GM18520 (cell line): Measurements from ENCODE around the gene KCNG4.

Experiments
- ATAC-seq: cut with Tn5 transposase; IDR thresholded peaks from one replicate; pipeline ENCODE4 v1.9.1; 2021; ENCODE audit not compliant: unreplicated experiment

KCNG4 gene

DNA sequence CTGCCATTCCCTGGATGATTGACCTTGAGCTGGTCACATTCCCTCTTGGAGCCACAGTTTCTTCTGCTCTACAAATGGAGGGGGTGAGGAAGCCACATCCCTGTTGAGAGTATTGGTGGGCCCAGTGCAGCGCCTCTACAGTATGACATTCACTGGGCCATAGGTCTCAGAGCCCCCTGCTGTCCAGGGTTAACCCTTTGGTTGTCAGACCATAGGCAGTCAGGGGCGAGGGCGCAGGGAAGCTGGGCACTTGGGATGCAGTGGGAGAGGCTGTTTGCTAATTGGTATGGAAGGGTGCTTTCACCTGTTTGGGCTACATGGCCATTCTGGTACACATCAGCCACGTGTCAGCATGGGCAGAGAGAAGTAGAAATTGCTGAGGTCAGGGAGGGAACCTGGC is 27.6 kb upstream of the KCNG4 start:
- ATAC-seq: no peak

GRCh38 chr16:84266451-84266850 is 26.6 kb upstream of the KCNG4 start:
- no peak for ATAC-seq

DNA sequence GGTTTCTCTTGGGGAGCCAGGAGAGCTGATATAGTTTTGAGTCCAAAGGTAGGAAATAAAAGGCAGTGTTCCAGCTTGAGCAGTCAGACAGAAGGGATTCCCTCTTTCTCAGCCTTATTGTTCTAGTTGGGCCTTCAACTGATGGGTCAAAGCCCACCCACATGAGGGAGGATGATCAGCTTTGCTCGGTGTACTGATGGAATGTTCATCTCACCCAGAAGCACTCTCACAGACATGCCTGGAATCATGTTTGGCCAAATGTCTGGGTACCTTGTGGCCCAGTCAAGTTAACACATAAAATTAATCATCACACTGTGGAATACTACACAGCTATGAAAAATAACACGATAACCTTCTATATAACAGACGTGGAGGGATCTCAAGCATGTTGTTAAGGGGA is 23.1 kb upstream of the KCNG4 start:
- no peak for ATAC-seq

DNA sequence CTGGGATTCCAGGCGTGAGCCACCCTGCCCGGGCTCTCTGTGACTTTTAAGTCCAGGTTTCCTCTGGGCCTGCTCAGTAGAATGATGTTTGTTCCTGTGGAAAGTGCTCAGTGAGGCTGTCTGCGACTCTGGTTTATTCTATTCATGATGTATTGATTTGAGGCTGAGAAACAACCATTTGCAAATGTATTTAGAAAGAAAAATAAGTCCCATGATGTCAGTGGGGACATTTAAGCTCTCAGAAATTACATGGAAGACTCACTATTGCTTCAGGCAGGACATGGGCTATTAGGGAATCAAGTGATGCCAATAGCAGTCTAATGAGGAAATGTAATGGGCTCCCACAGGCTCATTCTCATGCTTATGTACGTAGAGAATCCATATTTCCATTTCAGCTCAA is 22.2 kb upstream of the KCNG4 start:
- ATAC-seq: no peak

DNA sequence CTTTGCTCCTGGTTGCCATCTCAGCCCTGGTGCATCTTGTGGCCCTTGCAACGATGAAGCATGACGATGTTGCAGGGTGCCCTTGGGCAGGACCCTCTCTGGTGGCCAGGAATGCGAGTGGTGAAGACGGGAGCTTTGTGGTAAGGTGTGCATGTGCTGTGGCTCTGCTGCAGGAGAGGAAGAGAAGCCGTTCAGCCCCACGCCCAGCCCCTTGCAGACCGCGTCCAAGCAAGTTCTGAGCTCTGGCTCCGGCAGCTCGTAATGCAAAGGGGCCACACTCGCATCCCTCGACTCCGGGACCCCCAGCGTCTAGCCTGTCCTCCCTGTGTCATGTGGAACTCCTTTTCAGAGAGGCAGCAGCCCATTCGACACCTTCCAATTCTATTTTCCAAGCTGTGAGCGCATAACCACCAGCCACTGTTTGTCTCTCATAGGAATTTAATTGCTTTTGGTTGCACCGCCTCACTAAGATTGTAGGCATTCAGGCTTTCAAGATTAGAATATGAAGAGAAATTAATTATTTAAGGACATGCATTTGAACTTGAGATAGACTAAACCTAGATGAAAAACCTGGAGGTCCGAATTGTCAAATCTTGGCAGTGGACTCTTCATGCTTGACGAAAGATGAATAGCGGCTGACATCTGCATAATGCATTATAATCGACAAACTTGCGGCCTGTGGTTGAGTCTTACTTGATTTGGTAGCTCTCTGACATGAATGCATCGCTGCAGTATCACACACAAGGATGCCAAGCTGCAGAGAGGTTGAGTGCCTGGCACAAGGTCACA is 21.1 kb upstream of the KCNG4 start:
- no peak for ATAC-seq

DNA sequence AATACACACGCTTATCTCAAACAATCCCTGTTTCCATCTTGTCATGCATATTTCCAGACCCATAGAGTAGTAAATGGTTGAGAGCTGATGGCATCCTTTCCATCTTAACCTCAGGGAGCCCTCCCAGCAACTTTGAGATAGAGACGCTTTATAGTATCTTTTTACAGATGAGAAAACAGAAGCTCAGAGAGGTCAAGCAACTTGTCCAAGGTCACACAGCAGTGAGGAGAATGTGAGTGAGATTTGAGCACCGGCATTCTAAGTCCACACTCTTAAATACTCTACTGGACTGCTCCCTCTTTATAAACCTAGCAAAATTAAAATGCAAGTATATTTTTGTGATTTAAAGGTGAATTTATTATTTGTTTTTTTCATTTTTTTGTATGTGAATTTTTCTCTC is 19.9 kb upstream of the KCNG4 start:
- no peak for ATAC-seq

GRCh38 chr16:84258266-84258665 is 18.5 kb upstream of the KCNG4 start:
- ATAC-seq: no peak

DNA sequence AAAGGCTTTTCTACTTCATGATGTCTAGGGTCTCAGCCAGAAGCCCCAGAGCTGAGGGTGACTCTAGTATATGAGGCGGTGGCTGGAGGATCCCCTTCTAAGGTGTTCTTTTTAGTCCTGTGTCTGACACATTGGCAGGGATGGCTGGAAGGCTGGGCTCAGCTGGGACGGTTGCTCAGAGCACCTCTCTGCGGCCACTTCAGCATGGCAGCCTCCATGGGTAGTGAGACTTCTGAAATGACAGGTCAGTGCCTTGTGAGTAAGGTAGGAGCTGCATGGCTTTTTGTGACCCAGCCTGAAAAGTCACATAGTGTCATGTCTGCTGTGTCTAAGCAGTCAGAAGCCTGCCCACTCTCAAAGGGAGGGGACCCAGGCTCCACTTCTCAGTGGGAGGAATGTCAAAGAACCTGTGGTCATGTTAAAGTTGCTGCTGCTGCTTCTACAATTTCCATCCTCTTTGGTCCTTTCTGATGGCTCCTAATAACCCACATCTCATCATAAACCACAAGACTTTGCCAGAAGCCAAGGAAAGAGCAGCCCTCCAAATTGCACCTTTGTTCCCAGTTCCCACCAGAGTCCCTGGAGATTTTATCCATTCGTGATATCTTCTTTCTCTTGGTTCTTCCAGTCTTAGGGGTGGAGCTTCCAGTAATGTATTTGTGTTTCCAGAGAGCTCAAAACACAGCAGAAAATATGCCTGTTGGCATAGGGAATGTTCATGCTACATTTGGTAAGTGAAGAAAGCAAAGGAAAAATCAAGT is 15.4 kb upstream of the KCNG4 start:
- no peak for ATAC-seq

- ATAC-seq: no peak
Observed at GRCh38 chr16:84254062-84254461, 14.2 kb upstream of the KCNG4 start.

DNA sequence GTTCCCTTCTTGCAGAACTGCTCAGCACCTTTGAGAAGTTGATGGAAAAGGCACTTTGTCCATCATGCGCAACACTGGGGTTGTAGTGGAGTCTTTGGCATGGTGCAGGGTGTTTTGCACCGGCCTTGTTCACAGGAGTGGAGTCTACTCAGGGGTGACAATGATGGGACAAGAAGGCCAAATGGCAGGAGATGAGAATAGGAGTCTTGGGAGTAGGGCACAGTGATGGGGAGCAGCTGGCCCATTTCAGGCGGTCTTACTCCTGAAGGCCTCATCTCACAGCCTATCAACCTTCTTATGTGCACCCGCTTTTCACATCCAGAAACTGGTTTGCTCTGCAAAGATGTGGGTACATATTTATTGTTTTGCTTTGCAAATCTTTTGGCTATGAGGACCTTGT is 13.4 kb upstream of the KCNG4 start:
- no peak for ATAC-seq

GRCh38 chr16:84252184-84252583 is 12.4 kb upstream of the KCNG4 start:
- ATAC-seq: no peak

- ATAC-seq: no peak
Observed at GRCh38 chr16:84247844-84248243, 8.0 kb upstream of the KCNG4 start.

DNA sequence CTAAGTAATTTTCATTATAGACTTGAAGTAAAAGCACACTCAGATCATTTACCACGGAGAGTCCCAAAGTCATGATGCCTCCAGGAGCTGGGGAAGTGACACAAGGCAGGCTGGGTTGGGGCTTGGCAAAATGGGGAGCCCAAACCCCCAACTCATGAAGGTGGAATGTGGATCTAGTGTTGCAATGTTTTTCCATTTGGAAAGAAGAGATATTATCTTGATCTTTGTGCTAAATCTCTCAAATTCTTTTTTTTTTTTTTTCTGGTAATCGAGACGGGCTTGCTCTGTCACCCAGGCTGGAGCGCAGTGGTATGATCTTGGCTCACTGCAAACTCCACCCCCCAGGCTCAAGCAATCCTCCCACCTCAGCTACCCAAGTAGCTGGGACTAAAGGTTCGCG is 7.5 kb upstream of the KCNG4 start:
- no peak for ATAC-seq

DNA sequence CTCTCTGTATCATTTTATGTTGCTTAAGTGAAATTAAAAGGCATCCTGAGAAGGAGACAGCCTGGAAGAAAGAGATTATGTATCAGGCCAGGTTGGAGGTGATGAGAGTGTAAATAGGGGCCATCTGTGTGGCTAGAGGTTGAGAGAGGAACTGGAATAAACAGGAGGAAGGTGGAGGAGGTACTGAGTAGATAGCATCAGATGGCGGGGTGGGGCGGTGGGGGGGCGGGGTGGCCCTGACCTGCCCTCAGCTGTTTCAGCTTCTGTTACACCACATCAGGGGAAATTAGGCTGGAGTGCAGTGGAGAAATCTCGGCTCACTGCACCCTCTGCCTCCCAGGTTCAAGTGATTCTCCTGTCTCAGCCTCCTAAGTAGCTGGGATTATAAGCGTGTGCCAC is 6.9 kb upstream of the KCNG4 start:
- ATAC-seq: no peak

GRCh38 chr16:84245956-84246678 is 6.3 kb upstream of the KCNG4 start:
- no peak for ATAC-seq

DNA sequence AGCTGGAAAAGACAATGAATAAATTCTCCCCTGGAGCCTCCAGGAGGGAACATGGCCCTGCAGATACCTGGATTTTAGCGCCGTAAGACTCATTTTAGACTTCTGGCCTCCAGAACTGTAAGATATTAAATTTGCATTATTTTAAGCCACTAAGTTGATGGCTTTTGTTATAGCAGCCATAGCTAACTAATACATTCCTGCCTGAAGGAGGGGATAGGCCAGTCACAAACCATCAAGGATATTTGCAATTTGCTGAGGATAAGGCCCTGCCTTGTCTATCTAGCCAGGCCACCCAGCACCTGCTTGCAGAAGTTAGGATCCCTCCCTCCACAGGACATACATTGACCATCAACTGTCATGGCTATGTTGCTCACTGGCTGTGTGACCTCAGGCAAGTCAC is 4.9 kb upstream of the KCNG4 start:
- no peak for ATAC-seq

GRCh38 chr16:84243732-84244131 is 3.9 kb upstream of the KCNG4 start:
- ATAC-seq: no peak

DNA sequence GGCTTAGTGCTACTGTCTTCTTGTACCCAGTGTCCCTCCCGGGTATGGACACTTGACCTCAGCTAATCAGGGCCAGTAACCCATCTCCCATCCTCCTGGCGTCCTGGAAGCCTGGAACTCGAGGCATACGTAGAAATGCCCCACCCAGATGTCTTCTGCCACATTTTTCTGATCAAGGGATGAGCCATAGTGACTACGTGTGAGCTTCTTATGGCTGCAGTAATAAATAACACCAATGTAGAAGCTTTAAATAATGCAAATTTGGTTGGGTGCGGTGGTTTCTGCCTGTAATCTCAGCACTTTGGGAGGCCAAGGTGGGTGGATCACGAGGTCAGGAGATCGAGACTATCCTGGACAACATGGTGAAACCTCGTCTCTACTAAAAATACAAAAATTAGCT is 3.0 kb upstream of the KCNG4 start:
- ATAC-seq: no peak

GRCh38 chr16:84241778-84242177 is 2.0 kb upstream of the KCNG4 start:
- no peak for ATAC-seq

GRCh38 chr16:84240455-84240854 is 643 bp upstream of the KCNG4 start:
- ATAC-seq: no peak

DNA sequence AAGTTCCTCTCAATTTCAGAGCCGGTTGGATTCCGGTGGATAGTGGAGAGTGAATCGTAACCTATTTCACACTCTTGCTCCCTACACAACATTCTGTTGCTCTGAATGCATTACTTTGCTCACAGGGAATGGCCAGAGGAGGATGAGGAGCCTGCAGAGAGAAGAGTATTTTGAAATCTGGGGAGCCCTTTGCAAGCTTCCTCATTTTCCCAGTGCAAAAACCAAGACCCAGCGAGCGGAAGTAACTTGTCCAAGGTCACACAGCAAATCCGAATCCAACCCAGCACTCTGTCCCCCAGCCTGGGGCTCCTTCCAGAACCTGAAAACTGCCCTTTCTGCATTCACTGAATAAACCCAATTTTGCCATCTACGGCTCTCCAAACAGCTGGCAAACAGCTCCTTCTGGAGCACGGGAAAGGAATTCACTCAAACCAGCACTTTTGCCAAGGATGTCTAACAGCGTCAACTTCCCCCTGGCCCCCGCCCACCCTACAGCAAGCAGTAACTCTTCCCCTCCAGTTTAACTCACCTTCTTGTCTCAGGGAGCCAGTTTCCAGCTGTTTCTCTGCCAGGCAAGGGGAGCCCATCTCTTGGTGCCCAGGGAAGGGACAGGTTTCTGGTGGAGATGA is 557 bp downstream of the KCNG4 start:
- ATAC-seq: no peak
